CD4-positive, CD25-positive, alpha-beta regulatory T cell (primary cell): Measurements from ENCODE around the gene FAM187B. TPM values are rescaled to one million over a fixed set of nuclear protein-coding genes. Genes with fewer than 3 reads are reported as not detected.

Experiments
- ATAC-seq, 2 donors: fragments of 150-1000 bp; cut with Tn5 transposase; one replicate each; pipeline ENCODE4 v1.10.0; 2021; ENCODE audit warnings: low read depth in 2 of 2, moderate number of reproducible peaks in 2 of 2, moderate library complexity in 1 of 2
- DNase-seq, 3 donors: peaks; one replicate each; pipeline versions ENCODE4 v3.0.0 to v3.0.0-alpha.2; 2012 to 2022; ENCODE audit warnings: mixed read lengths in 1 of 3
- H3K27ac ChIP-seq: one replicate; pipeline ENCODE4 v1.7.0; 2013; ENCODE audit warnings: mild to moderate bottlenecking, low read length; ENCODE audit not compliant: insufficient read depth, poor library complexity, severe bottlenecking
- H3K27me3 ChIP-seq: one replicate; pipeline ENCODE4 v1.7.0; 2013; ENCODE audit warnings: low read length; ENCODE audit not compliant: control insufficient read depth, insufficient read depth
- H3K36me3 ChIP-seq: one replicate; pipeline ENCODE4 v1.7.0; 2013; ENCODE audit warnings: mild to moderate bottlenecking, low read length, moderate library complexity; ENCODE audit not compliant: control insufficient read depth, insufficient read depth
- H3K4me1 ChIP-seq: 2 replicates; pipeline ENCODE4 v1.7.0; 2013; ENCODE audit warnings: mild to moderate bottlenecking, low read length; ENCODE audit not compliant: insufficient read depth, control insufficient read depth, poor library complexity, severe bottlenecking
- H3K4me3 ChIP-seq: one replicate; pipeline ENCODE4 v1.7.0; 2013; ENCODE audit warnings: low read depth, mild to moderate bottlenecking, low read length, moderate library complexity
- H3K9me3 ChIP-seq, 2 experiments: 1 replicate in 1 of 2; 2 replicates in 1 of 2; pipeline ENCODE4 v1.7.0; 2013; ENCODE audit warnings: low read length in 2 of 2, mild to moderate bottlenecking in 1 of 2, moderate library complexity in 1 of 2; ENCODE audit not compliant: control insufficient read depth in 2 of 2
- H3K27ac Mint-ChIP-seq, 3 donors: one replicate each; pipeline ENCODE4 v1.8.0; 2020 to 2022; ENCODE audit warnings: mild to moderate bottlenecking in 3 of 3, mixed read lengths in 3 of 3, moderate library complexity in 2 of 3
- H3K27me3 Mint-ChIP-seq: one replicate; pipeline ENCODE4 v1.8.0; 2022; ENCODE audit warnings: mild to moderate bottlenecking, mixed read lengths
- H3K36me3 Mint-ChIP-seq: one replicate; pipeline ENCODE4 v1.8.0; 2020; ENCODE audit warnings: mixed read lengths
- H3K4me1 Mint-ChIP-seq, 4 donors: one replicate each; pipeline ENCODE4 v1.8.0; 2020 to 2022; ENCODE audit warnings: mixed read lengths in 4 of 4, mild to moderate bottlenecking in 1 of 4
- H3K4me3 Mint-ChIP-seq, 4 donors: one replicate each; pipeline ENCODE4 v1.8.0; 2020 to 2022; ENCODE audit warnings: mild to moderate bottlenecking in 4 of 4, mixed read lengths in 4 of 4, moderate library complexity in 3 of 4
- H3K9me3 Mint-ChIP-seq, 7 donors: one replicate each; pipeline ENCODE4 v1.8.0; 2020 to 2022; ENCODE audit warnings: mixed read lengths in 7 of 7, mild to moderate bottlenecking in 3 of 7, moderate library complexity in 2 of 7
- polyA plus RNA-seq, 4 donors: library from polyadenylated mRNA; unstranded; fragments of 300-500 nt; fragmentation: Illumina TruSeq; gene quantifications; one replicate each; pipeline ENCODE4 v1.2.3, GENCODE V29; 2021
- total RNA-seq: library from RNA; stranded (reverse); gene quantifications from one replicate; pipeline ENCODE4 v1.2.3, GENCODE V29; 2022

The FAM187B gene
- total and polyA plus RNA-seq, 5 donors from 2014 or later, result not detected

DNA sequence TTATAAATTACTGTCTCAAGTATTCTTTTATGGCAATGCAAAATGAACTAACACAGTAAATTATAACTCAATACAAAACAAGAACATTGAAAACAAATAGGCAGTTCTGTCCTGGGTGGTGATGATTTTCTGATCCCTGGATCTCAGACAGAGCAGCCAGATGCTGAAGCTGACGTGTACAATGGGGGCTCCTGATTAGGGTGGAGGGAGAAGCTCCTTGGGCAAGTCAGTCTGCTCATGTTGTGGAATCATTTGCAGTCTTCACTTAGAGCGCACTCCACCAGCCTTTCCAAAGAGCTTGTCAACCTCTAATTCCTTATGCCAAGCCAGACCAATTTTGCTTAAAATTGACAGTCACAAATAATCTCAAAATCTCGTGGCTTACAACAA is 52.4 kb downstream of the FAM187B start:
- no peaks in the 10 kb centered on the region for H3K27me3 Mint-ChIP-seq
- H3K4me1 Mint-ChIP-seq, result peaks cover 7 to 54% (median 27%) of the 10 kb centered on the region in 4 donors
- no peaks in the 10 kb centered on the region for H3K27me3 ChIP-seq
- no peak overlapping the region for H3K27ac ChIP-seq
- peaks cover 0 to 4% (median 1%) of the 10 kb centered on the region in 7 donors for H3K9me3 Mint-ChIP-seq
- no peak for DNase-seq
- no peaks in the 10 kb centered on the region for H3K36me3 ChIP-seq
- no peak for ATAC-seq
- peak overlapping the region in 2 of 3 donors; percentile 71 to 83 for H3K27ac Mint-ChIP-seq
- peaks cover 17% of the 10 kb centered on the region for H3K4me1 ChIP-seq
- H3K4me3 ChIP-seq, result no peak overlapping the region
- peaks cover 5 to 10% of the 10 kb centered on the region in 2 experiments for H3K9me3 ChIP-seq
- H3K4me3 Mint-ChIP-seq, result no peak overlapping the region
- no peaks in the 10 kb centered on the region for H3K36me3 Mint-ChIP-seq

Other genes starting within 250 kb of the FAM187B start
- 179 TPM for gene GRAMD1A, start 228.4 kb downstream of the FAM187B start, total RNA-seq
- gene GRAMD1A, start 228.4 kb downstream of the FAM187B start, polyA plus RNA-seq, result 10 to 100 TPM; 25.7 to 39.4 (median 32.1) TPM
- 2.0 TPM for gene SCN1B, start 198.3 kb downstream of the FAM187B start, total RNA-seq
- under 1 TPM in 3 of 4 donors, not detected in 1; 0.08 to 0.23 (median 0.11) TPM for gene SCN1B, start 198.3 kb downstream of the FAM187B start, polyA plus RNA-seq
- not detected for gene HPN, start 187.0 kb downstream of the FAM187B start, total RNA-seq
- gene HPN, start 187.0 kb downstream of the FAM187B start, polyA plus RNA-seq, result under 1 TPM in 2 of 4 donors, not detected in 2; 0.54 to 0.70 TPM
- not detected for gene FXYD3, start 112.9 kb downstream of the FAM187B start, total RNA-seq
- not detected for gene FXYD3, start 112.9 kb downstream of the FAM187B start, polyA plus RNA-seq
- 0.64 TPM for gene LGI4, start 93.7 kb downstream of the FAM187B start, total RNA-seq
- not detected for gene LGI4, start 93.7 kb downstream of the FAM187B start, polyA plus RNA-seq
- gene FXYD1, start 89.9 kb downstream of the FAM187B start, total RNA-seq, result 1.6 TPM
- 1 to 10 TPM; 2.1 to 3.7 (median 2.7) TPM for gene FXYD1, start 89.9 kb downstream of the FAM187B start, polyA plus RNA-seq
- gene FXYD7, start 85.5 kb downstream of the FAM187B start, total RNA-seq, result 9.3 TPM
- gene FXYD7, start 85.5 kb downstream of the FAM187B start, polyA plus RNA-seq, result 1 to 10 TPM; 3.2 to 6.8 (median 4.7) TPM
- 503 TPM for gene FXYD5, start 74.0 kb downstream of the FAM187B start, total RNA-seq
- 100 to 1,000 TPM; 465 to 575 (median 487) TPM for gene FXYD5, start 74.0 kb downstream of the FAM187B start, polyA plus RNA-seq
- 28.1 TPM for gene LSR, start 20.3 kb upstream of the FAM187B start, total RNA-seq
- 10 to 100 TPM; 47.8 to 66.1 (median 53.7) TPM for gene LSR, start 20.3 kb upstream of the FAM187B start, polyA plus RNA-seq
- gene USF2, start 40.2 kb upstream of the FAM187B start, total RNA-seq, result 277 TPM
- gene USF2, start 40.2 kb upstream of the FAM187B start, polyA plus RNA-seq, result 10 to 100 TPM in 1 of 4 donors, 1 to 10 TPM in 3; 5.9 to 10.1 (median 6.8) TPM
- gene HAMP, start 53.8 kb upstream of the FAM187B start, total RNA-seq, result 0.32 TPM
- gene HAMP, start 53.8 kb upstream of the FAM187B start, polyA plus RNA-seq, result not detected
- not detected for gene MAG, start 63.4 kb upstream of the FAM187B start, total RNA-seq
- gene MAG, start 63.4 kb upstream of the FAM187B start, polyA plus RNA-seq, result under 1 TPM in 2 of 4 donors, not detected in 2; 0.16 to 0.28 TPM
- 3.3 TPM for gene CD22, start 100.4 kb upstream of the FAM187B start, total RNA-seq
- 1 to 10 TPM in 1 of 4 donors, under 1 TPM in 2, not detected in 1; 0.15 to 1.9 (median 0.39) TPM for gene CD22, start 100.4 kb upstream of the FAM187B start, polyA plus RNA-seq
- gene FFAR1, start 119.2 kb upstream of the FAM187B start, total RNA-seq, result not detected
- not detected for gene FFAR1, start 119.2 kb upstream of the FAM187B start, polyA plus RNA-seq
- 1.7 TPM for gene FFAR3, start 129.7 kb upstream of the FAM187B start, total RNA-seq
- under 1 TPM in 1 of 4 donors, not detected in 3; 0.39 TPM for gene FFAR3, start 129.7 kb upstream of the FAM187B start, polyA plus RNA-seq
- not detected for gene GPR42, start 142.3 kb upstream of the FAM187B start, total RNA-seq
- not detected for gene GPR42, start 142.3 kb upstream of the FAM187B start, polyA plus RNA-seq
- not detected for gene FFAR2, start 219.5 kb upstream of the FAM187B start, total RNA-seq
- gene FFAR2, start 219.5 kb upstream of the FAM187B start, polyA plus RNA-seq, result not detected